HG03565 (cell line): ENCODE data around the gene HTRA2.

Experiments used
- ATAC-seq: cut with Tn5 transposase; IDR thresholded peaks from one replicate; pipeline ENCODE4 v1.9.1; 2021; ENCODE audit warnings: mild to moderate bottlenecking, moderate library complexity; ENCODE audit not compliant: unreplicated experiment

The HTRA2 gene

GRCh38 chr2:74538881-74539339 lies 9.2 kb downstream of the HTRA2 start:
- ATAC-seq: peak; percentile 59

GRCh38 chr2:74540291-74540690 lies 10.6 kb downstream of the HTRA2 start:
- no peak for ATAC-seq

GRCh38 chr2:74542978-74543377 lies 13.2 kb downstream of the HTRA2 start:
- no peak for ATAC-seq

- ATAC-seq: no peak
Observed at GRCh38 chr2:74544634-74545033, 14.9 kb downstream of the HTRA2 start.

GRCh38 chr2:74546004-74546403 lies 16.3 kb downstream of the HTRA2 start:
- no peak for ATAC-seq

- no peak for ATAC-seq
Observed at GRCh38 chr2:74548285-74548899, 18.7 kb downstream of the HTRA2 start.

- no peak for ATAC-seq
Observed at GRCh38 chr2:74548900-74549826, 19.4 kb downstream of the HTRA2 start.

GRCh38 chr2:74550231-74550630 lies 20.5 kb downstream of the HTRA2 start:
- no peak for ATAC-seq

GRCh38 chr2:74551530-74551929 lies 21.8 kb downstream of the HTRA2 start:
- ATAC-seq: no peak

- no peak for ATAC-seq
Observed at GRCh38 chr2:74551942-74552913, 22.5 kb downstream of the HTRA2 start.

GRCh38 chr2:74552914-74553811 lies 23.4 kb downstream of the HTRA2 start:
- no peak for ATAC-seq

- peak; percentile 40 for ATAC-seq
Observed at GRCh38 chr2:74553892-74554819, 24.4 kb downstream of the HTRA2 start, which contains the start of the genes DOK1 and LOXL3. TSS of gene DOK1 (plus strand) at chr2:74554720. CDS start at chr2:74554755, 35 bp downstream. TSS of gene LOXL3 (minus strand) at chr2:74553942. CDS start at chr2:74552634, 1,308 bp downstream.

- no peak for ATAC-seq
Observed at GRCh38 chr2:74554820-74555531, 25.2 kb downstream of the HTRA2 start.

GRCh38 chr2:74555610-74556103 lies 25.9 kb downstream of the HTRA2 start:
- ATAC-seq: no peak

GRCh38 chr2:74556159-74556558 lies 26.4 kb downstream of the HTRA2 start:
- no peak for ATAC-seq

GRCh38 chr2:74556831-74557370 lies 27.2 kb downstream of the HTRA2 start:
- no peak for ATAC-seq
